Peyer's patch (tissue), 4 donors: ENCODE data around the gene DOCK6. TPM values are rescaled to one million over a fixed set of nuclear protein-coding genes. Genes with fewer than 3 reads are reported as not detected.

ENCODE experiments used
- DNase-seq, 3 donors: peaks; one replicate each; pipeline ENCODE4 v3.0.0-alpha.2; 2017 to 2019
- H3K27ac ChIP-seq, 4 donors: fragments of 200-600 bp; sonication (generic); one replicate each; pipeline ENCODE4 v1.5.1; 2016 to 2019
- H3K27me3 ChIP-seq, 2 donors: fragments of 200-600 bp; sonication (generic); one replicate each; pipeline ENCODE4 v1.5.1; 2019
- H3K36me3 ChIP-seq, 3 donors: fragments of 200-600 bp; sonication (generic); one replicate each; pipeline ENCODE4 v1.5.1; 2016 to 2019
- H3K4me1 ChIP-seq, 4 donors: fragments of 200-600 bp; sonication (generic); one replicate each; pipeline ENCODE4 v1.5.1; 2016 to 2019
- H3K4me3 ChIP-seq, 4 donors: fragments of 200-600 bp; sonication (generic); 1 replicate in 3 of 4; 2 replicates in 1 of 4; pipeline ENCODE4 v1.5.1; 2016 to 2019; ENCODE audit warnings: mild to moderate bottlenecking in 1 of 4
- H3K9me3 ChIP-seq, 4 donors: fragments of 200-600 bp; sonication (generic); one replicate each; pipeline ENCODE4 v1.5.1; 2016 to 2019; ENCODE audit warnings: mild to moderate bottlenecking in 1 of 4
- POLR2A ChIP-seq, 2 donors: fragments of 450-650 bp; IDR thresholded peaks; one replicate each; pipeline ENCODE4 v1.5.1; 2017; ENCODE audit warnings: antibody characterized with exemption in 2 of 2, mild to moderate bottlenecking in 2 of 2, moderate library complexity in 2 of 2
- total RNA-seq, 4 donors: library from RNA; depleted of rRNA; stranded (reverse); fragments of >200 nt; gene quantifications; one replicate each; pipeline ENCODE4 v1.1.0, GENCODE V29; 2016
- TF ChIP-seq, protein P1 (sequence below), 6 experiments: fragments of 450-650 bp in 4 of 6; fragments of 200-600 bp in 2 of 6; sonication (generic) in 1 of 6; IDR thresholded peaks; one replicate each; pipeline ENCODE4 v1.5.1; 2017 to 2019; ENCODE audit warnings: antibody characterized with exemption in 6 of 6, mild to moderate bottlenecking in 3 of 6, moderate library complexity in 1 of 6

Gene DOCK6
- total RNA-seq, 4 donors from 2014 or later = 66.4 to 194 (median 157) TPM

DNA sequence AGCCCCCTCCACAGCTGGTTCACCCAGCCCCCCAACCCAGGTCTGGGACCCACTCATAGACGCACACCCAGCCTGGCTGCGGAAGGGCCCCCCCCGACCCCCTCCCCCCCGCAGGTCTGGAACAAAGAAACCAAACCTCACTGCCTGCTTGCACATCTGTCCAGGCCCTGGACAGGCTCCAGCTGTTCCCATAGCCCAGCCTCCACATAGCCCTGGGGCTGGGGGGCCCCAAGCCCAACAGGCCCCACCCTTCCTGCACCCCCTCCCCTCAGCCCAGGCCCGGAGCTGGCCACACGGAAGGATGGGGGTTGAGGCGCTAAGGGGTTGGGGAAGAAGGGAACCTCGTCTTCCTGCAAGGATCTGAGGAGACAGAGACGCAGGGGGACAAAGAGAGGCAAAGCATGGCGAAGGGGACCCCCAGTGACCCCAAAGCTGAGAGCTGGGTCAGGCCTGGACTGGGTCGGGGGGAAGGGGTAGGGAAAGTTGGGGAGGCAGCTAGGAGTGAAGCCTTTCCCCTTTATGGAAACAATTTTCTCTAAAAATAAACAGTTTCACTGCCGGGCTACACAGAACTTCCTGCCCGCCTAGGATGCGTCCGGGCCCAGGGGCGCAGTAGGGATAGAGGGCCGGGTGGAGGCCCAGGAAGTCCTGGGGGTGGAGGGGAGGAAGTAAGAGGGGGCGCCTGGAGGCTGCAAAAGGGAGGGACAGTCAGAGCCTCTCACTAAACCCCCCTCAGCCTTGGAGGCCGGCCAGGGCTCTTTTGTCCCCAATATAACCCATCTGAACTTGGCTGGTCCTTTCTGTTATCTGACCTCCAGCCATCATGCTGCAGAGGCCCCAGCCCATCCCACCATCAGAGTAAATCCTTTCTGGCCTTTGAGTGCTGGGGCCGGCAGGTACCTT lies 67.4 kb downstream of the DOCK6 start:
- peaks cover 0 to 47% (median 5%) of the 10 kb centered on the region in 4 donors for H3K4me1 ChIP-seq
- no peak for DNase-seq
- peak overlapping the region in 3 of 4 donors; percentile 53 to 93 (median 64) for H3K27ac ChIP-seq
- TF ChIP-seq, protein P1, sequence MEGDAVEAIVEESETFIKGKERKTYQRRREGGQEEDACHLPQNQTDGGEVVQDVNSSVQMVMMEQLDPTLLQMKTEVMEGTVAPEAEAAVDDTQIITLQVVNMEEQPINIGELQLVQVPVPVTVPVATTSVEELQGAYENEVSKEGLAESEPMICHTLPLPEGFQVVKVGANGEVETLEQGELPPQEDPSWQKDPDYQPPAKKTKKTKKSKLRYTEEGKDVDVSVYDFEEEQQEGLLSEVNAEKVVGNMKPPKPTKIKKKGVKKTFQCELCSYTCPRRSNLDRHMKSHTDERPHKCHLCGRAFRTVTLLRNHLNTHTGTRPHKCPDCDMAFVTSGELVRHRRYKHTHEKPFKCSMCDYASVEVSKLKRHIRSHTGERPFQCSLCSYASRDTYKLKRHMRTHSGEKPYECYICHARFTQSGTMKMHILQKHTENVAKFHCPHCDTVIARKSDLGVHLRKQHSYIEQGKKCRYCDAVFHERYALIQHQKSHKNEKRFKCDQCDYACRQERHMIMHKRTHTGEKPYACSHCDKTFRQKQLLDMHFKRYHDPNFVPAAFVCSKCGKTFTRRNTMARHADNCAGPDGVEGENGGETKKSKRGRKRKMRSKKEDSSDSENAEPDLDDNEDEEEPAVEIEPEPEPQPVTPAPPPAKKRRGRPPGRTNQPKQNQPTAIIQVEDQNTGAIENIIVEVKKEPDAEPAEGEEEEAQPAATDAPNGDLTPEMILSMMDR (IDR thresholded peaks at IDR 0.05) = no peak
- no peak for TF ChIP-seq POLR2A (IDR thresholded peaks at IDR 0.05)
- H3K36me3 ChIP-seq = peaks cover 0 to 22% (median 0%) of the 10 kb centered on the region in 3 donors
- no peaks in the 10 kb centered on the region for H3K27me3 ChIP-seq
- peak overlapping the region in 3 of 4 donors; percentile 7 to 77 (median 35) for H3K4me3 ChIP-seq
- no peaks in the 10 kb centered on the region for H3K9me3 ChIP-seq

DNA sequence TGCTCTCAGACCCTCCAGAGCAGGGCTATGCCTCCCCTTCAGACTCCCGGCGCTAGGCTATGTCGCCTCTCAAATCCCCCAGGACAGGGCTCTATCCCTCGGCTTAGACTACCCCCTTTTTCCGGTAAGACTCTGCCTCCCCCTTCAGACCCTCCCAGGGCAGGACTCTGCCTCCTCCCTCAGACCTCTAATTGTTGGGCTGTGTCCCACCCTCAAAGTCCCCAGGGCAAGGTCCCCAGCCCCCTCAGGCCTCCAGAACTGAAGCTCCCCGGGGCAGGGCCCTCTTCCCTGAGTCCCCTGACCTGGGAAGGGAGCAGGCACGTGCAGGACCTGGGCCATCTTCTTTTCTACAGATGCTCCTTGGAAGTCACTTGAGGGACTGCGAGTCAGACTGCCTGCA lies 68.2 kb downstream of the DOCK6 start:
- no peak for DNase-seq
- H3K27ac ChIP-seq = peak overlapping the region in 3 of 4 donors; percentile 27 to 93 (median 64)
- TF ChIP-seq, protein P1 (IDR thresholded peaks at IDR 0.05) = no peak
- no peak for TF ChIP-seq POLR2A (IDR thresholded peaks at IDR 0.05)
- peak overlapping the region in 2 of 4 donors; percentile 7 to 77 for H3K4me3 ChIP-seq
- peaks cover 0 to 53% (median 5%) of the 10 kb centered on the region in 4 donors for H3K4me1 ChIP-seq
- H3K36me3 ChIP-seq = peaks cover 0 to 22% (median 0%) of the 10 kb centered on the region in 3 donors
- H3K27me3 ChIP-seq = no peaks in the 10 kb centered on the region
- H3K9me3 ChIP-seq = no peaks in the 10 kb centered on the region

DNA sequence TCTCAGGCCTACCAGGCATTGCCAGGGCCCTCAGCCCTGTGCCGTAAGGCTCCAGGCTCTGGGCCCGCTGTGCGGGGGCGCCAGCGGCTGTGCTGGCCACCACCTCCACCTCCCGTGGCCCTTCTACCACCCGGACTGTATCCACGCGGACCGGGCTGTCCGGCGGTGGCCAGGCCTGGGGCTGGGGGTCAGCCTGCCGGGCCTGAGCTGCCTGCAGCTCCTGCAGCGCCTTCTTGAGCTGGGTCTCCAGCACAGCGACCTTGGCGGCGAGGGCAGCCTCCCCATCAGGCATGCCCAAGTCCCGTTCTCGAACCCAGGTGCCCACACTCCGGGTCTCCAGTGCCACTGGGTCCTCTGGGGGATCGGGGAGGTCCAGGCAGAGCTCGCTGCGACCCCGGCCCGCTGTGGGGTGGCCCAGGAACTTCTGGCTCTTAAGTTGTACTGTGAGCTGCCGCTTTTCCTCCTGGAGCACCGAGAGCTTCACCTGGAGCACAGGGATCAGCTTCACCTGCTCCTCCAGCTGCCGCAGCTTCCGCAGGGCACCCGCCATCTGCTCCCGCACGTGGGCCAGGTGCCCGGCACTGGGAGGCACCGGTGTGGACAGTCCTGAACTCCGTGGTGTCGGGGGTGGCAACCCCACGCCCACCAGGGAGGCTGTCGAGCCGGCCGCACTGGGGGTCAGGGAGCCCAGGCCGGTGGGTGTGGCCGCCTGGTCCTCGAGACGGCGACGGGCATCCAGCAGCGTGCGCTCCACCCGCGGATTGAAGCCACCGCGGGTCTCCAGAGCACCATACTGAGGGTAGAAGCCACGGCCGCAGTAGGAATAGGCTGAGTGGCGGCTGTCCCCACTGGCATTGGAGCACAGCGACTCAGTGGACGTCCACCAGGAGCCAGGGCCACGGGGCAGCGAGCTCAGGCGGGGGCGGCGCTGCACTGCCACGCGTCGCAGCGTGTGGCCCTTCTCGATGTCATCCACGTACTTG lies 69.1 kb downstream of the DOCK6 start:
- Histone ChIP-seq H3K4me3 (peak overlapping the region in 1 of 4 donors; percentile 77), H3K4me1 (peaks cover 0 to 62% (median 5%) of the 10 kb centered on the region in 4 donors), H3K36me3 (peaks cover 0 to 22% (median 0%) of the 10 kb centered on the region in 3 donors), H3K27ac (peak overlapping the region in 3 of 4 donors; percentile 27 to 93 (median 64)), H3K9me3 (no peaks in the 10 kb centered on the region), H3K27me3 (no peaks in the 10 kb centered on the region)
- TF ChIP-seq, protein P1 (IDR thresholded peaks at IDR 0.05) = no peak
- TF ChIP-seq POLR2A (IDR thresholded peaks at IDR 0.05) = no peak
- DNase-seq = peak in 1 of 3 donors; percentile 42

DNA sequence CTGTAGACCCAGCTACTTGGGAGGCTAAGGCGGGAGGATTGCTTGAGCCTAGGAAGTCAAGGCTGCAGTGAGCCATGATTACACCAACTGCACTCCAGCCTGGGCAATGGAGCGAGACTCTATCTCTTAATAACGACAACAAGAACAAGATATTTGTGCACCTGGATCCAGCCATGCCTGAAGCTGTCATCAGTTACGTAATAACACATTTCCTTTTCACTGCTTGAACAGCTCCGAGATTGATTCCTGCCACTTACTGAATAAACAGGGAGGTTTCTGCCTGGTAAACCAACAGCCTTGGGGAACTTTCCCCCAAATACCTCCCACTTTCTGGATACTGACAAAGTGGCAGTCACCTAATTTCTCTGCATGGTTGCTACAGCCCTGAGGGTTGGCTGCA lies 70.4 kb downstream of the DOCK6 start:
- H3K36me3 ChIP-seq = peaks cover 0 to 22% (median 0%) of the 10 kb centered on the region in 3 donors
- DNase-seq = no peak
- H3K27ac ChIP-seq = peak overlapping the region in 1 of 4 donors; percentile 93
- peaks cover 0 to 69% (median 1%) of the 10 kb centered on the region in 4 donors for H3K4me1 ChIP-seq
- H3K9me3 ChIP-seq = no peaks in the 10 kb centered on the region
- H3K4me3 ChIP-seq = no peak overlapping the region
- H3K27me3 ChIP-seq = no peaks in the 10 kb centered on the region
- TF ChIP-seq POLR2A (IDR thresholded peaks at IDR 0.05) = no peak
- TF ChIP-seq, protein P1 (IDR thresholded peaks at IDR 0.05) = no peak

DNA sequence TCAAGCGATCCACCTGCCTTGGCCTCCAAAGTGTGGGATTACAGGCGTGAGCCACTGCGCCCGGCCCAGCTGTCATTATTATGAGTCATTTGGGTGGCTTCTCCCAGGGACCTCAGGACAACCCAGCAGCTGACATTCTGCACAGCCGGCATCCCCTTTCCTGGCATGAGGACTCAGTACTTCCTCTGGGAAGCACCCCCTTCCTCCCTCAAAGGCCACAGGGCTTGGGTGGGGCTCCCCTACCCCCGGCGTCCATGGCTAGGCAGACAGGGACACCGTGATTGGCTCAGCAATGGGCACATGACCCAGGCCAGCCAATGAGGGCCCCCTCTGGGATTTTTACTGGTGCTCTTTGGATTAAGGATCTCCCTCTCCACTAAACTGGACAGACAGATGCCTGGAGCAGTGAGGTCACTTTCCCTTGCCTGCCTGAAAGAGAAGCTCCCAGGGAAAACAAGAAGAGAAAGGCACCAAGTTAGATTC lies 71.0 kb downstream of the DOCK6 start:
- H3K9me3 ChIP-seq = no peaks in the 10 kb centered on the region
- no peaks in the 10 kb centered on the region for H3K27me3 ChIP-seq
- H3K27ac ChIP-seq = peak overlapping the region in 3 of 4 donors; percentile 42 to 93 (median 53)
- peaks cover 0 to 63% (median 0%) of the 10 kb centered on the region in 4 donors for H3K4me1 ChIP-seq
- peak in 1 of 3 donors; percentile 59 for DNase-seq
- H3K4me3 ChIP-seq = no peak overlapping the region
- TF ChIP-seq POLR2A (IDR thresholded peaks at IDR 0.05) = no peak
- TF ChIP-seq, protein P1 (IDR thresholded peaks at IDR 0.05) = no peak
- peaks cover 0 to 22% (median 0%) of the 10 kb centered on the region in 3 donors for H3K36me3 ChIP-seq
